Progenitor cell of endocrine pancreas (in vitro differentiated cells): ENCODE measurements around the gene CD14. TPM values are rescaled to one million over a fixed set of nuclear protein-coding genes. Genes with fewer than 3 reads are reported as not detected.

Experiments used
- microRNA-seq: library from miRNA; unstranded; fragments of <30 nt; microRNA quantifications from one replicate; pipeline ENCODE4 v1.1.0, GENCODE V29; 2020; ENCODE audit warnings: borderline number of aligned reads; ENCODE audit not compliant: unreplicated experiment
- total RNA-seq: library from RNA; stranded (reverse); gene quantifications from 2 replicates; pipeline ENCODE4 v1.2.1, GENCODE V29; 2021

CD14 gene
- total RNA-seq, 1 donor from 2014 or later = not detected

Small RNA genes within 50 kb of the gene (microRNA-seq; reads per million reads assigned to microRNA genes)
- not detected for gene MIR3655

Other genes starting within 250 kb of the CD14 start
- gene ANKHD1, start 231.3 kb downstream of the CD14 start, total RNA-seq = 115 and 117 TPM in 2 replicates
- gene EIF4EBP3, start 85.5 kb downstream of the CD14 start, total RNA-seq = 6.1 and 6.7 TPM in 2 replicates
- gene SRA1, start 75.7 kb downstream of the CD14 start, total RNA-seq = 31.8 and 34.6 TPM in 2 replicates
- gene APBB3, start 68.6 kb downstream of the CD14 start, total RNA-seq = 47.8 and 53.6 TPM in 2 replicates
- 67.3 and 69.2 TPM in 2 replicates for gene SLC35A4, start 68.3 kb downstream of the CD14 start, total RNA-seq
- gene TMCO6, start 6.3 kb upstream of the CD14 start, total RNA-seq = 25.9 and 27.5 TPM in 2 replicates
- gene NDUFA2, start 14.5 kb upstream of the CD14 start, total RNA-seq = 62.4 and 63.9 TPM in 2 replicates
- gene IK, start 14.7 kb upstream of the CD14 start, total RNA-seq = 76.1 and 85.2 TPM in 2 replicates
- gene WDR55, start 31.7 kb upstream of the CD14 start, total RNA-seq = 26.0 and 26.9 TPM in 2 replicates
- 3.1 and 4.0 TPM in 2 replicates for gene DND1, start 40.4 kb upstream of the CD14 start, total RNA-seq
- 77.7 and 78.9 TPM in 2 replicates for gene HARS1, start 58.2 kb upstream of the CD14 start, total RNA-seq
- gene HARS2, start 58.3 kb upstream of the CD14 start, total RNA-seq = 44.7 and 47.5 TPM in 2 replicates
- gene ZMAT2, start 67.3 kb upstream of the CD14 start, total RNA-seq = 67.6 and 67.7 TPM in 2 replicates
- gene PCDHA1, start 153.0 kb upstream of the CD14 start, total RNA-seq = not detected in 2 replicates
- gene PCDHA2, start 161.7 kb upstream of the CD14 start, total RNA-seq = 5.6 and 5.9 TPM in 2 replicates
- 1.5 and 2.4 TPM in 2 replicates for gene PCDHA3, start 167.9 kb upstream of the CD14 start, total RNA-seq
- gene PCDHA4, start 173.9 kb upstream of the CD14 start, total RNA-seq = 27.8 and 28.6 TPM in 2 replicates
- 3.4 and 4.4 TPM in 2 replicates for gene PCDHA5, start 188.4 kb upstream of the CD14 start, total RNA-seq
- 12.5 and 13.2 TPM in 2 replicates for gene PCDHA6, start 194.8 kb upstream of the CD14 start, total RNA-seq
- gene PCDHA7, start 201.1 kb upstream of the CD14 start, total RNA-seq = 4.3 and 4.9 TPM in 2 replicates
- gene PCDHA8, start 208.0 kb upstream of the CD14 start, total RNA-seq = 4.9 and 5.1 TPM in 2 replicates
- gene PCDHA9, start 215.2 kb upstream of the CD14 start, total RNA-seq = 3.4 and 3.8 TPM in 2 replicates
- 18.3 and 19.2 TPM in 2 replicates for gene PCDHA10, start 222.7 kb upstream of the CD14 start, total RNA-seq
- 10.0 and 10.5 TPM in 2 replicates for gene PCDHA11, start 235.8 kb upstream of the CD14 start, total RNA-seq
- 12.9 and 13.7 TPM in 2 replicates for gene PCDHA12, start 242.1 kb upstream of the CD14 start, total RNA-seq
- gene PCDHA13, start 248.9 kb upstream of the CD14 start, total RNA-seq = 3.5 and 3.9 TPM in 2 replicates